B cell (primary cell): ENCODE results near the gene MEAF6. TPM values are rescaled to one million over a fixed set of nuclear protein-coding genes. Genes with fewer than 3 reads are reported as not detected.
A peak's percentile ranks its signal among the peaks of the same experiment; 100 is the strongest.

Experiments
- ATAC-seq: fragments of 200-7000 bp; cut with Tn5 transposase; one replicate; pipeline ENCODE4 v1.10.0; 2021; ENCODE audit warnings: low read depth, mild to moderate bottlenecking, moderate number of reproducible peaks, moderate library complexity
- CTCF ChIA-PET: fragments of 350-600 bp; sonication (Branson Sonifier 250); formaldehyde crosslinking; loops from one replicate; lab custom pipeline; 2021; ENCODE audit warnings: antibody characterized with exemption, inconsistent platforms; lab: Charles Lee
- POLR2A ChIA-PET: fragments of 350-600 bp; sonication (Branson Sonifier 250); formaldehyde crosslinking; loops from one replicate; lab custom pipeline; 2021; ENCODE audit warnings: antibody characterized with exemption; lab: Charles Lee
- DNase-seq: peaks from one replicate; pipeline ENCODE4 v3.0.0; 2013
- H2AFZ ChIP-seq: 2 replicates; pipeline ENCODE4 v1.6.1; 2012; ENCODE audit warnings: mild to moderate bottlenecking, low read depth, low read length; ENCODE audit not compliant: insufficient read depth, poor library complexity, severe bottlenecking
- H3K27ac ChIP-seq, 2 donors: 1 replicate in 1 of 2; 2 replicates in 1 of 2; pipeline ENCODE4 v1.5.1; 2012 to 2013; ENCODE audit warnings: low read length in 2 of 2, mild to moderate bottlenecking in 2 of 2, moderate library complexity in 1 of 2
- H3K27me3 ChIP-seq, 4 experiments: fragments of 200-600 bp in 1 of 4; sonication (generic) in 1 of 4; replicated peaks in 1 of 4; 1 replicate in 2 of 4; 2 replicates in 2 of 4; pipeline versions ENCODE4 v1.6.1 to v1.7.0; 2013 to 2016; ENCODE audit warnings: low read length in 3 of 4, mild to moderate bottlenecking in 2 of 4, mixed read lengths in 1 of 4, moderate library complexity in 1 of 4; ENCODE audit not compliant: insufficient read depth in 4 of 4, control insufficient read depth in 3 of 4; ENCODE audit errors: control extremely low read depth in 1 of 4
- H3K36me3 ChIP-seq, 2 experiments: replicated peaks in 1 of 2; 1 replicate in 1 of 2; 2 replicates in 1 of 2; pipeline versions ENCODE4 v1.6.1 to v1.7.1; 2013; ENCODE audit warnings: low read length in 1 of 2; ENCODE audit not compliant: insufficient read depth in 2 of 2, control insufficient read depth in 1 of 2; ENCODE audit errors: control extremely low read depth in 1 of 2, extremely low read depth in 1 of 2
- H3K4me1 ChIP-seq, 2 donors: fragments of 200-600 bp in 1 of 2; sonication (generic) in 1 of 2; 1 replicate in 1 of 2; 2 replicates in 1 of 2; pipeline versions ENCODE4 v1.5.1 to v1.6.1; 2013 to 2017; ENCODE audit warnings: low read length in 2 of 2; ENCODE audit not compliant: control insufficient read depth in 2 of 2, insufficient read depth in 2 of 2
- H3K4me2 ChIP-seq: replicated peaks from 2 replicates; pipeline ENCODE3; 2012; ENCODE audit warnings: mild to moderate bottlenecking, low read depth, low read length; ENCODE audit not compliant: poor library complexity, severe bottlenecking
- H3K4me3 ChIP-seq, 5 experiments: fragments of 200-600 bp in 1 of 5; sonication (generic) in 1 of 5; 1 replicate in 3 of 5; 2 replicates in 2 of 5; pipeline versions ENCODE4 v1.5.1 to v1.7.0; 2011 to 2016; ENCODE audit warnings: low read length in 4 of 5, mild to moderate bottlenecking in 4 of 5, low read depth in 2 of 5, control low read depth in 1 of 5, moderate library complexity in 1 of 5; ENCODE audit not compliant: insufficient read depth in 1 of 5; ENCODE audit errors: control extremely low read depth in 1 of 5, extremely low read depth in 1 of 5
- H3K79me2 ChIP-seq: fragments of 200-600 bp; sonication (generic); one replicate; pipeline ENCODE4 v1.6.0; 2016; ENCODE audit warnings: low read length; ENCODE audit not compliant: control insufficient read depth, insufficient read depth
- H3K9ac ChIP-seq: fragments of 200-600 bp; sonication (generic); 2 replicates; pipeline ENCODE4 v1.6.1; 2017; ENCODE audit warnings: mild to moderate bottlenecking, low read length, moderate library complexity
- H3K9me3 ChIP-seq, 3 donors: one replicate each; pipeline versions ENCODE4 v1.6.1 to v1.7.1; 2013; ENCODE audit warnings: low read length in 2 of 3; ENCODE audit not compliant: control insufficient read depth in 2 of 3, insufficient read depth in 1 of 3; ENCODE audit errors: control extremely low read depth in 1 of 3
- H4K20me1 ChIP-seq: 2 replicates; pipeline ENCODE4 v1.6.0; 2012; ENCODE audit warnings: mild to moderate bottlenecking, low read length; ENCODE audit not compliant: insufficient read depth, control insufficient read depth, poor library complexity, severe bottlenecking
- H3K27ac Mint-ChIP-seq: one replicate; pipeline ENCODE4 v1.8.0; 2021; ENCODE audit warnings: mixed read lengths
- H3K27me3 Mint-ChIP-seq: one replicate; pipeline ENCODE4 v1.8.0; 2021; ENCODE audit warnings: mixed read lengths
- H3K4me1 Mint-ChIP-seq: one replicate; pipeline ENCODE4 v1.8.0; 2021; ENCODE audit warnings: mixed read lengths
- H3K4me3 Mint-ChIP-seq: one replicate; pipeline ENCODE4 v1.8.0; 2021; ENCODE audit warnings: mixed read lengths
- H3K9me3 Mint-ChIP-seq: one replicate; pipeline ENCODE4 v1.8.0; 2022; ENCODE audit warnings: mixed read lengths; ENCODE audit not compliant: insufficient read depth
- EZH2 ChIP-seq: IDR thresholded peaks from 2 replicates; pipeline ENCODE4 v1.6.1; 2012; ENCODE audit warnings: borderline replicate concordance, low read depth, mild to moderate bottlenecking, moderate library complexity, low read length; ENCODE audit not compliant: insufficient read depth, poor library complexity, severe bottlenecking
- WGBS: methylation state at CpG from one replicate; pipeline ENCODE4 v1.1.5; 2013; ENCODE audit warnings: missing lambda C conversion rate; ENCODE audit not compliant: insufficient coverage; 5-methylcytosine and 5-hydroxymethylcytosine counted together
- intact Hi-C: fragments of 100-400 bp; cut with micrococcal nuclease; formaldehyde crosslinking; loops from one replicate; pipeline ENCODE4 v1.10.0; 2022
- polyA plus RNA-seq: library from polyadenylated mRNA; depleted of rRNA; stranded (reverse); fragments of >200 nt; gene quantifications from 2 replicates; pipeline ENCODE4 v1.2.3, GENCODE V29; 2012
- total RNA-seq, 2 donors: library from RNA; stranded (reverse); fragments of 120-200 nt in 1 of 2; gene quantifications; 1 replicate in 1 of 2; 2 replicates in 1 of 2; pipeline versions ENCODE4 v1.2.3 to v1.2.4, GENCODE V29; 2013 to 2022
- TF ChIP-seq, protein P1 (sequence below): fragments of 200-600 bp; IDR thresholded peaks from one replicate; pipeline ENCODE4 v1.8.0; 2022; ENCODE audit warnings: antibody characterized with exemption, mild to moderate bottlenecking

MEAF6 gene
- total and polyA plus RNA-seq, 2 donors (not counting 1 experiment from before 2014, with no cell fraction given): 52.5 to 84.2 TPM

- peaks cover 0 to 85% of the 10 kb centered on the region in 2 experiments for H3K36me3 ChIP-seq
- no peaks in the 10 kb centered on the region for H3K27me3 Mint-ChIP-seq
- peak overlapping the region; percentile 96 for H3K9ac ChIP-seq
- H3K79me2 ChIP-seq: peaks cover 78% of the 10 kb centered on the region
- H3K4me1 ChIP-seq: peaks cover 32 to 66% of the 10 kb centered on the region in 2 donors
- H3K27me3 ChIP-seq: no peaks in the 10 kb centered on the region
- TF ChIP-seq EZH2: no peak
- TF ChIP-seq, protein P1, sequence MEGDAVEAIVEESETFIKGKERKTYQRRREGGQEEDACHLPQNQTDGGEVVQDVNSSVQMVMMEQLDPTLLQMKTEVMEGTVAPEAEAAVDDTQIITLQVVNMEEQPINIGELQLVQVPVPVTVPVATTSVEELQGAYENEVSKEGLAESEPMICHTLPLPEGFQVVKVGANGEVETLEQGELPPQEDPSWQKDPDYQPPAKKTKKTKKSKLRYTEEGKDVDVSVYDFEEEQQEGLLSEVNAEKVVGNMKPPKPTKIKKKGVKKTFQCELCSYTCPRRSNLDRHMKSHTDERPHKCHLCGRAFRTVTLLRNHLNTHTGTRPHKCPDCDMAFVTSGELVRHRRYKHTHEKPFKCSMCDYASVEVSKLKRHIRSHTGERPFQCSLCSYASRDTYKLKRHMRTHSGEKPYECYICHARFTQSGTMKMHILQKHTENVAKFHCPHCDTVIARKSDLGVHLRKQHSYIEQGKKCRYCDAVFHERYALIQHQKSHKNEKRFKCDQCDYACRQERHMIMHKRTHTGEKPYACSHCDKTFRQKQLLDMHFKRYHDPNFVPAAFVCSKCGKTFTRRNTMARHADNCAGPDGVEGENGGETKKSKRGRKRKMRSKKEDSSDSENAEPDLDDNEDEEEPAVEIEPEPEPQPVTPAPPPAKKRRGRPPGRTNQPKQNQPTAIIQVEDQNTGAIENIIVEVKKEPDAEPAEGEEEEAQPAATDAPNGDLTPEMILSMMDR: no peak
- 10% methylated on average over 17 of the region's 22 CpGs for WGBS
- H4K20me1 ChIP-seq: peaks cover 95% of the 10 kb centered on the region
- H3K4me3 Mint-ChIP-seq: peak overlapping the region; percentile 100
- H3K27ac ChIP-seq: peak overlapping the region; percentile 96 to 97
- DNase-seq: peak; percentile 79
- H2AFZ ChIP-seq: no peak overlapping the region
- no peaks in the 10 kb centered on the region for H3K9me3 Mint-ChIP-seq
- H3K4me1 Mint-ChIP-seq: peaks cover 60% of the 10 kb centered on the region
- POLR2A ChIA-PET: interaction anchor here (0.7 to 1.5 kb wide), 6 partner anchors 8 to 35 kb away, joined by 3 to 6 read pairs (median 3); partner anchors contain the start of gene MEAF6
- peak overlapping the region; percentile 98 for H3K27ac Mint-ChIP-seq
- no peaks in the 10 kb centered on the region for H3K9me3 ChIP-seq
- peak; percentile 50 for ATAC-seq
- peak overlapping the region; percentile 94 to 99 (median 98) for H3K4me3 ChIP-seq
- peak overlapping the region; percentile 92 for H3K4me2 ChIP-seq
- intact Hi-C loops: loop anchor here (1.0 to 10.0 kb wide), 6 partner anchors 8 to 1378 kb away; partner anchors contain the start of genes GNL2, RRAGC, SNIP1 and STK40
- CTCF ChIA-PET: interaction anchor here (0.5 to 22.3 kb wide), 7 partner anchors 9 to 511 kb away, joined by 3 to 690 read pairs (median 7); partner anchors contain the start of genes MEAF6 and MTF1
Observed at GRCh38 chr1:37479255-37480124, 35.1 kb downstream of the MEAF6 start.
